HEK293 (cell line): ENCODE measurements around the gene POP7.
A peak's percentile ranks its signal among the peaks of the same experiment; 100 is the strongest.

ENCODE experiments used
- CTCF ChIA-PET: fragments of 350-600 bp; formaldehyde crosslinking; extraction: SDS; loops from one replicate; lab custom pipeline; 2021; ENCODE audit warnings: antibody characterized with exemption; lab: Yijun Ruan, JAX
- POLR2A ChIA-PET: fragments of 300-600 bp; formaldehyde crosslinking; extraction: SDS; loops from one replicate; lab custom pipeline; 2020; ENCODE audit warnings: antibody characterized with exemption, inconsistent platforms; lab: Yijun Ruan, JAX
- H3K27ac ChIP-seq: fragments of 200-500 bp; sonication (Bioruptor generic); 2 replicates; pipeline ENCODE4 v1.5.1; 2014; ENCODE audit warnings: low read depth, low read length, control low read depth, inconsistent platforms; ENCODE audit errors: extremely low read depth
- H3K36me3 ChIP-seq, 2 experiments: fragments of 200-500 bp in 1 of 2; sonication (Bioruptor generic) in 1 of 2; 1 replicate in 1 of 2; 2 replicates in 1 of 2; pipeline ENCODE4 v1.5.1; 2014 to 2017; ENCODE audit warnings: inconsistent platforms in 2 of 2, low read length in 2 of 2; ENCODE audit not compliant: control insufficient read depth in 2 of 2, insufficient read depth in 1 of 2
- H3K4me1 ChIP-seq: fragments of 200-500 bp; sonication (Bioruptor generic); 2 replicates; pipeline ENCODE4 v1.5.1; 2014; ENCODE audit warnings: mild to moderate bottlenecking, low read length, inconsistent platforms; ENCODE audit not compliant: control insufficient read depth, insufficient read depth
- H3K4me3 ChIP-seq: 2 replicates; pipeline ENCODE4 v1.5.1; 2011; ENCODE audit warnings: low read depth, mild to moderate bottlenecking, control low read depth, low read length, moderate library complexity
- H3K9me3 ChIP-seq: fragments of 200-500 bp; sonication (Bioruptor generic); 2 replicates; pipeline ENCODE4 v1.5.1; 2014; ENCODE audit warnings: low read depth, low read length, inconsistent platforms; ENCODE audit not compliant: control insufficient read depth, insufficient read depth
- EGR2 ChIP-seq: fragments of 450-650 bp; formaldehyde crosslinking; IDR thresholded peaks from 2 replicates; pipeline ENCODE4 v1.5.1; 2016; ENCODE audit warnings: low read depth, missing biosample characterization, missing genetic modification characterization
- GLI4 ChIP-seq: fragments of 450-650 bp; formaldehyde crosslinking; IDR thresholded peaks from 2 replicates; pipeline ENCODE4 v1.5.1; 2016; ENCODE audit warnings: missing biosample characterization, missing genetic modification characterization
- KLF10 ChIP-seq: fragments of 450-650 bp; IDR thresholded peaks from 2 replicates; pipeline ENCODE4 v1.5.1; 2018; ENCODE audit warnings: missing biosample characterization, mild to moderate bottlenecking, missing genetic modification characterization
- KLF16 ChIP-seq: fragments of 450-650 bp; formaldehyde crosslinking; IDR thresholded peaks from 2 replicates; pipeline ENCODE4 v1.5.1; 2017; ENCODE audit warnings: missing biosample characterization, missing genetic modification characterization
- KLF17 ChIP-seq: fragments of 450-650 bp; formaldehyde crosslinking; IDR thresholded peaks from 2 replicates; pipeline ENCODE4 v1.5.1; 2016; ENCODE audit warnings: missing biosample characterization, missing genetic modification characterization
- KLF7 ChIP-seq: fragments of 450-650 bp; formaldehyde crosslinking; IDR thresholded peaks from 2 replicates; pipeline ENCODE4 v1.5.1; 2016; ENCODE audit warnings: missing biosample characterization, missing genetic modification characterization, borderline replicate concordance
- KLF8 ChIP-seq: fragments of 450-650 bp; formaldehyde crosslinking; IDR thresholded peaks from 2 replicates; pipeline ENCODE4 v1.5.1; 2016; ENCODE audit warnings: missing biosample characterization, missing genetic modification characterization
- KLF9 ChIP-seq: fragments of 450-650 bp; formaldehyde crosslinking; IDR thresholded peaks from 2 replicates; pipeline ENCODE4 v1.5.1; 2016; ENCODE audit warnings: missing biosample characterization, missing genetic modification characterization, low read depth
- PATZ1 ChIP-seq: fragments of 450-650 bp; formaldehyde crosslinking; IDR thresholded peaks from 2 replicates; pipeline ENCODE4 v1.5.1; 2016; ENCODE audit warnings: missing biosample characterization, missing genetic modification characterization
- REPIN1 ChIP-seq: fragments of 450-650 bp; formaldehyde crosslinking; IDR thresholded peaks from 2 replicates; pipeline ENCODE4 v1.5.1; 2017; ENCODE audit warnings: missing biosample characterization, missing genetic modification characterization, low read depth
- SP7 ChIP-seq: fragments of 450-650 bp; formaldehyde crosslinking; IDR thresholded peaks from 2 replicates; pipeline ENCODE4 v1.5.1; 2016; ENCODE audit warnings: missing biosample characterization, missing genetic modification characterization
- ZBTB1 ChIP-seq: fragments of 450-650 bp; formaldehyde crosslinking; IDR thresholded peaks from 2 replicates; pipeline ENCODE4 v1.5.1; 2016; ENCODE audit warnings: missing biosample characterization, missing genetic modification characterization
- ZEB2 ChIP-seq: fragments of 450-650 bp; formaldehyde crosslinking; IDR thresholded peaks from 2 replicates; pipeline ENCODE4 v1.5.1; 2016; ENCODE audit warnings: missing biosample characterization, missing genetic modification characterization
- ZFHX2 ChIP-seq: fragments of 450-650 bp; formaldehyde crosslinking; conservative IDR thresholded peaks from 2 replicates; pipeline ENCODE4 v1.5.1; 2016; ENCODE audit warnings: missing biosample characterization, missing genetic modification characterization
- ZFP37 ChIP-seq: fragments of 450-650 bp; formaldehyde crosslinking; IDR thresholded peaks from 2 replicates; pipeline ENCODE4 v1.5.1; 2016; ENCODE audit warnings: missing biosample characterization, missing genetic modification characterization
- ZIC2 ChIP-seq: fragments of 450-650 bp; formaldehyde crosslinking; IDR thresholded peaks from 2 replicates; pipeline ENCODE4 v1.5.1; 2016; ENCODE audit warnings: missing biosample characterization, missing genetic modification characterization
- ZNF19 ChIP-seq: fragments of 450-650 bp; formaldehyde crosslinking; IDR thresholded peaks from 2 replicates; pipeline ENCODE4; 2016; ENCODE audit warnings: missing biosample characterization, missing genetic modification characterization, low read depth
- ZNF280D ChIP-seq: fragments of 450-650 bp; formaldehyde crosslinking; IDR thresholded peaks from 2 replicates; pipeline ENCODE4 v1.5.1; 2016; ENCODE audit warnings: missing biosample characterization, missing genetic modification characterization
- ZNF335 ChIP-seq: fragments of 450-650 bp; formaldehyde crosslinking; conservative IDR thresholded peaks from 2 replicates; pipeline ENCODE4 v1.5.1; 2016; ENCODE audit warnings: missing biosample characterization, missing genetic modification characterization
- ZNF366 ChIP-seq: fragments of 450-650 bp; formaldehyde crosslinking; conservative IDR thresholded peaks from 2 replicates; pipeline ENCODE4 v1.5.1; 2016; ENCODE audit warnings: missing biosample characterization, missing genetic modification characterization
- ZNF398 ChIP-seq: fragments of 450-650 bp; formaldehyde crosslinking; IDR thresholded peaks from 2 replicates; pipeline ENCODE4 v1.5.1; 2017; ENCODE audit warnings: missing biosample characterization, missing genetic modification characterization
- ZNF473 ChIP-seq: fragments of 450-650 bp; formaldehyde crosslinking; IDR thresholded peaks from 2 replicates; pipeline ENCODE4 v1.5.1; 2017; ENCODE audit warnings: missing biosample characterization, missing genetic modification characterization
- ZNF529 ChIP-seq: fragments of 450-650 bp; formaldehyde crosslinking; IDR thresholded peaks from 2 replicates; pipeline ENCODE4 v1.5.1; 2017; ENCODE audit warnings: missing genetic modification characterization, missing biosample characterization; ENCODE audit not compliant: insufficient replicate concordance
- ZNF561 ChIP-seq: fragments of 450-650 bp; IDR thresholded peaks from 2 replicates; pipeline ENCODE4 v1.5.1; 2018; ENCODE audit warnings: missing biosample characterization, missing genetic modification characterization, borderline replicate concordance
- ZNF777 ChIP-seq: fragments of 450-650 bp; formaldehyde crosslinking; IDR thresholded peaks from 2 replicates; pipeline ENCODE4 v1.5.1; 2017; ENCODE audit warnings: missing biosample characterization, missing genetic modification characterization, borderline replicate concordance
- ZNF791 ChIP-seq: fragments of 450-650 bp; formaldehyde crosslinking; IDR thresholded peaks from 2 replicates; pipeline ENCODE4 v1.5.1; 2016; ENCODE audit warnings: missing biosample characterization, missing genetic modification characterization
- TF ChIP-seq, protein P1 (sequence below): fragments of 450-650 bp; formaldehyde crosslinking; IDR thresholded peaks from 2 replicates; pipeline ENCODE4 v1.5.1; 2016; ENCODE audit warnings: missing biosample characterization, missing genetic modification characterization

The POP7 gene

GRCh38 chr7:100682228-100682741 lies 23.6 kb upstream of the POP7 start:
- H3K4me1 ChIP-seq = peaks cover 6% of the 10 kb centered on the region; the same call in 1 of the 2 replicates
- H3K4me3 ChIP-seq = no peak overlapping the region
- H3K36me3 ChIP-seq = peaks cover 0 to 91% of the 10 kb centered on the region in 2 experiments; a peak in 2 of 3 replicates
- ChIA-PET POLR2A (interaction anchor here (1.4 kb wide), 1 partner anchor 10 kb away, joined by 5 read pairs; no protein-coding TSS in a partner anchor), CTCF (interaction anchor here (0.6 to 8.4 kb wide), 4 partner anchors 9 to 682 kb away, joined by 3 to 77 read pairs (median 7); no protein-coding TSS in a partner anchor)
- H3K9me3 ChIP-seq = no peaks in the 10 kb centered on the region
- H3K27ac ChIP-seq = 0 out of 2 replicates have a peak overlapping the region, but pooled peaks have one; percentile 2
- TF ChIP-seq ZNF280D (tag by site-specific recombination) (no peak), ZNF791 (tag by site-specific recombination) (no peak), ZNF19 (tag by site-specific recombination) (no peak), PATZ1 (tag by site-specific recombination) (peak; percentile 69), KLF9 (tag by site-specific recombination) (peak; percentile 76), GLI4 (tag by site-specific recombination) (no peak), ZEB2 (tag by site-specific recombination) (0 out of 2 replicates have a peak, but pooled peaks have one; percentile 18), ZNF335 (tag by site-specific recombination) (no peak), KLF17 (tag by site-specific recombination) (0 out of 2 replicates have a peak, but pooled peaks have one; percentile 48), KLF7 (tag by site-specific recombination) (0 out of 2 replicates have a peak, but pooled peaks have one; percentile 8), ZNF529 (tag by site-specific recombination) (no peak), KLF10 (tag by site-specific recombination) (peak; percentile 69; the same call in 1 of the 2 replicates), ZIC2 (peak; percentile 55), ZFHX2 (tag by site-specific recombination) (peak; percentile 68), ZNF777 (tag by site-specific recombination) (no peak), ZNF398 (tag by site-specific recombination) (peak; percentile 95), ZNF366 (0 out of 2 replicates have a peak, but pooled peaks have one; percentile 29), KLF8 (tag by site-specific recombination) (peak; percentile 70), ZNF561 (tag by site-specific recombination) (no peak), ZFP37 (no peak), ZBTB1 (tag by site-specific recombination) (no peak), SP7 (peak; percentile 37; the same call in 1 of the 2 replicates), EGR2 (peak; percentile 55), REPIN1 (tag by site-specific recombination) (no peak), KLF16 (tag by site-specific recombination) (no peak), ZNF473 (tag by site-specific recombination) (no peak)
- TF ChIP-seq, protein P1, sequence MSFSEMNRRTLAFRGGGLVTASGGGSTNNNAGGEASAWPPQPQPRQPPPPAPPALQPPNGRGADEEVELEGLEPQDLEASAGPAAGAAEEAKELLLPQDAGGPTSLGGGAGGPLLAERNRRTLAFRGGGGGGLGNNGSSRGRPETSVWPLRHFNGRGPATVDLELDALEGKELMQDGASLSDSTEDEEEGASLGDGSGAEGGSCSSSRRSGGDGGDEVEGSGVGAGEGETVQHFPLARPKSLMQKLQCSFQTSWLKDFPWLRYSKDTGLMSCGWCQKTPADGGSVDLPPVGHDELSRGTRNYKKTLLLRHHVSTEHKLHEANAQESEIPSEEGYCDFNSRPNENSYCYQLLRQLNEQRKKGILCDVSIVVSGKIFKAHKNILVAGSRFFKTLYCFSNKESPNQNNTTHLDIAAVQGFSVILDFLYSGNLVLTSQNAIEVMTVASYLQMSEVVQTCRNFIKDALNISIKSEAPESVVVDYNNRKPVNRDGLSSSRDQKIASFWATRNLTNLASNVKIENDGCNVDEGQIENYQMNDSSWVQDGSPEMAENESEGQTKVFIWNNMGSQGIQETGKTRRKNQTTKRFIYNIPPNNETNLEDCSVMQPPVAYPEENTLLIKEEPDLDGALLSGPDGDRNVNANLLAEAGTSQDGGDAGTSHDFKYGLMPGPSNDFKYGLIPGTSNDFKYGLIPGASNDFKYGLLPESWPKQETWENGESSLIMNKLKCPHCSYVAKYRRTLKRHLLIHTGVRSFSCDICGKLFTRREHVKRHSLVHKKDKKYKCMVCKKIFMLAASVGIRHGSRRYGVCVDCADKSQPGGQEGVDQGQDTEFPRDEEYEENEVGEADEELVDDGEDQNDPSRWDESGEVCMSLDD (tag by site-specific recombination) = peak; percentile 38; the same call in 1 of the 2 replicates
